Astrocyte (in vitro differentiated cells and primary cell): ENCODE results near the gene LGALS3. TPM values are rescaled to one million over a fixed set of nuclear protein-coding genes. Genes with fewer than 3 reads are reported as not detected.
A peak's percentile ranks its signal among the peaks of the same experiment; 100 is the strongest.

Experiments
- DNase-seq: peaks from one replicate; pipeline ENCODE4 v3.0.0-alpha.2; 2010; ENCODE audit warnings: low read depth
- FAIRE-seq: peaks from 2 replicates; lab custom pipeline; 2011; peaks lifted over from hg19 to GRCh38; lab: Jason Lieb, UNC
- H2AFZ ChIP-seq: 2 replicates; pipeline ENCODE4 v1.6.0; 2012; ENCODE audit warnings: low read depth, low read length, inconsistent platforms
- H3K27ac ChIP-seq: 2 replicates; pipeline ENCODE4 v1.5.1; 2011; ENCODE audit warnings: low read depth, low read length, inconsistent platforms
- H3K27me3 ChIP-seq: 2 replicates; pipeline ENCODE4 v1.6.0; 2011; ENCODE audit warnings: low read length, inconsistent platforms; ENCODE audit not compliant: insufficient read depth
- H3K36me3 ChIP-seq: 2 replicates; pipeline ENCODE4 v1.5.1; 2011; ENCODE audit warnings: low read length, inconsistent platforms; ENCODE audit not compliant: insufficient read depth
- H3K4me1 ChIP-seq: 2 replicates; pipeline ENCODE4 v1.5.1; 2011; ENCODE audit warnings: low read length, inconsistent platforms; ENCODE audit not compliant: insufficient read depth
- H3K4me2 ChIP-seq: 2 replicates; pipeline ENCODE4 v1.6.0; 2012; ENCODE audit warnings: low read length, inconsistent platforms
- H3K4me3 ChIP-seq: 2 replicates; pipeline ENCODE4 v1.5.1; 2011; ENCODE audit warnings: low read depth, mild to moderate bottlenecking, low read length, inconsistent platforms; ENCODE audit not compliant: insufficient read depth
- H3K79me2 ChIP-seq: 2 replicates; pipeline ENCODE4 v1.6.0; 2012; ENCODE audit warnings: mild to moderate bottlenecking, low read length, inconsistent platforms; ENCODE audit not compliant: insufficient read depth
- H3K9ac ChIP-seq: 2 replicates; pipeline ENCODE4 v1.6.0; 2012; ENCODE audit warnings: mild to moderate bottlenecking, low read length, inconsistent platforms
- H3K9me3 ChIP-seq: 2 replicates; pipeline ENCODE4 v1.5.1; 2012; ENCODE audit warnings: low read depth, mild to moderate bottlenecking, low read length, inconsistent platforms; ENCODE audit not compliant: insufficient read depth
- H4K20me1 ChIP-seq: 2 replicates; pipeline ENCODE4 v1.6.0; 2012; ENCODE audit warnings: low read length, inconsistent platforms; ENCODE audit not compliant: insufficient read depth
- H3K27ac Mint-ChIP-seq: one replicate; pipeline ENCODE4 v1.8.0; 2021; ENCODE audit warnings: mild to moderate bottlenecking, mixed read lengths; ENCODE audit not compliant: unreplicated experiment
- H3K27me3 Mint-ChIP-seq: one replicate; pipeline ENCODE4 v1.8.0; 2021; ENCODE audit warnings: low read depth, mixed read lengths; ENCODE audit not compliant: unreplicated experiment
- H3K36me3 Mint-ChIP-seq: one replicate; pipeline ENCODE4 v1.8.0; 2021; ENCODE audit warnings: low read depth, mixed read lengths; ENCODE audit not compliant: unreplicated experiment
- H3K4me1 Mint-ChIP-seq: one replicate; pipeline ENCODE4 v1.8.0; 2021; ENCODE audit warnings: low read depth, mixed read lengths; ENCODE audit not compliant: unreplicated experiment
- H3K4me3 Mint-ChIP-seq: one replicate; pipeline ENCODE4 v1.8.0; 2021; ENCODE audit warnings: mild to moderate bottlenecking, moderate library complexity, mixed read lengths; ENCODE audit not compliant: unreplicated experiment
- H3K9me3 Mint-ChIP-seq: one replicate; pipeline ENCODE4 v1.8.0; 2021; ENCODE audit warnings: mild to moderate bottlenecking, mixed read lengths; ENCODE audit not compliant: unreplicated experiment
- CTCF ChIP-seq: IDR thresholded peaks from 2 replicates; pipeline ENCODE4 v1.5.1; 2011; ENCODE audit warnings: low read depth, mild to moderate bottlenecking, inconsistent platforms, low read length, moderate library complexity; ENCODE audit not compliant: insufficient read depth
- EZH2 ChIP-seq: IDR thresholded peaks from 2 replicates; pipeline ENCODE4 v1.6.1; 2012; ENCODE audit warnings: mild to moderate bottlenecking, low read length, inconsistent platforms; ENCODE audit not compliant: insufficient read depth
- total RNA-seq: library from RNA; stranded (reverse); gene quantifications from 2 replicates; pipeline ENCODE4 v1.2.1, GENCODE V29; 2021

The LGALS3 gene
- total RNA-seq, 1 donor from 2014 or later = 37.4 TPM

- Mint-ChIP-seq H3K4me1 (peaks cover 29% of the 10 kb centered on the region), H3K4me3 (peak overlapping the region; percentile 65), H3K27me3 (peaks cover 2% of the 10 kb centered on the region), H3K36me3 (no peaks in the 10 kb centered on the region), H3K27ac (peak overlapping the region; percentile 100), H3K9me3 (peaks cover 17% of the 10 kb centered on the region)
- Histone ChIP-seq H3K27ac (peak overlapping the region; percentile 100), H3K4me1 (peaks cover 31% of the 10 kb centered on the region), H3K36me3 (no peaks in the 10 kb centered on the region), H3K79me2 (no peaks in the 10 kb centered on the region), H3K9me3 (peaks cover 8% of the 10 kb centered on the region), H2AFZ (peak overlapping the region; percentile 79), H3K9ac (peak overlapping the region; percentile 91), H4K20me1 (no peaks in the 10 kb centered on the region), H3K4me3 (peak overlapping the region; percentile 30), H3K4me2 (peak overlapping the region; percentile 76), H3K27me3 (no peaks in the 10 kb centered on the region)
- TF ChIP-seq CTCF (no peak), EZH2 (no peak)
- DNase-seq = peak; percentile 97
- FAIRE-seq = peak; percentile 83
These were observed 21.1 kb upstream of the LGALS3 start for GRCh38 chr14:55107766-55108554.

GRCh38 chr14:55109836-55110235 lies 19.2 kb upstream of the LGALS3 start:
- DNase-seq (no peak), FAIRE-seq (no peak)
- Histone ChIP-seq H3K79me2 (no peaks in the 10 kb centered on the region), H2AFZ (no peak overlapping the region), H3K27ac (no peak overlapping the region), H3K27me3 (no peaks in the 10 kb centered on the region), H3K9me3 (no peaks in the 10 kb centered on the region), H3K4me1 (peaks cover 19% of the 10 kb centered on the region), H3K4me3 (no peak overlapping the region), H4K20me1 (no peaks in the 10 kb centered on the region), H3K36me3 (no peaks in the 10 kb centered on the region), H3K9ac (no peak overlapping the region), H3K4me2 (no peak overlapping the region)
- no peak for TF ChIP-seq EZH2
- TF ChIP-seq CTCF = no peak
- H3K27me3 Mint-ChIP-seq = peaks cover 6% of the 10 kb centered on the region
- H3K4me3 Mint-ChIP-seq = no peak overlapping the region
- H3K36me3 Mint-ChIP-seq = no peaks in the 10 kb centered on the region
- H3K9me3 Mint-ChIP-seq = peaks cover 9% of the 10 kb centered on the region
- peaks cover 14% of the 10 kb centered on the region for H3K4me1 Mint-ChIP-seq
- no peak overlapping the region for H3K27ac Mint-ChIP-seq
